ENCODE results near the gene GCN1.

DNA sequence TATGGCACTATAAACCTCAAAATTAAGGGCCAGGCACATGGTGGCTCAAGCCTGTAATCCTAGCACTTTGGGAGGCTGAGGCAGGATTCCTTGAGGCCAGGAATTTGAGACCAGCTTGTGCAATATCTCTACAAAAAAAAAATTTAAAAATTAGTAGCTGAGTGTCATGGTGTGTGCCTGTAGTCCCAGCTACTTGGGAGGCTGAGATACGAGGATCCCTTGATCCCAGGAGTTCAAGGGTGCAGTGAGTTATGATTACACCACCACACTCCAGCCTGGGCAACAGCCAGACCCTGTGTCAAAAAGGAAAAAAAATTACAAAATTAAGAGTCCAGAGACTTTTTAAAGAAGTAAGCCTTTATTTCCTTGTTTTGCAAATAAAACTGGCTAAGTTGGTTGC, 1.8 kb upstream of the GCN1 start:
- TF ChIP-seq, protein P1, sequence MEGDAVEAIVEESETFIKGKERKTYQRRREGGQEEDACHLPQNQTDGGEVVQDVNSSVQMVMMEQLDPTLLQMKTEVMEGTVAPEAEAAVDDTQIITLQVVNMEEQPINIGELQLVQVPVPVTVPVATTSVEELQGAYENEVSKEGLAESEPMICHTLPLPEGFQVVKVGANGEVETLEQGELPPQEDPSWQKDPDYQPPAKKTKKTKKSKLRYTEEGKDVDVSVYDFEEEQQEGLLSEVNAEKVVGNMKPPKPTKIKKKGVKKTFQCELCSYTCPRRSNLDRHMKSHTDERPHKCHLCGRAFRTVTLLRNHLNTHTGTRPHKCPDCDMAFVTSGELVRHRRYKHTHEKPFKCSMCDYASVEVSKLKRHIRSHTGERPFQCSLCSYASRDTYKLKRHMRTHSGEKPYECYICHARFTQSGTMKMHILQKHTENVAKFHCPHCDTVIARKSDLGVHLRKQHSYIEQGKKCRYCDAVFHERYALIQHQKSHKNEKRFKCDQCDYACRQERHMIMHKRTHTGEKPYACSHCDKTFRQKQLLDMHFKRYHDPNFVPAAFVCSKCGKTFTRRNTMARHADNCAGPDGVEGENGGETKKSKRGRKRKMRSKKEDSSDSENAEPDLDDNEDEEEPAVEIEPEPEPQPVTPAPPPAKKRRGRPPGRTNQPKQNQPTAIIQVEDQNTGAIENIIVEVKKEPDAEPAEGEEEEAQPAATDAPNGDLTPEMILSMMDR (IDR thresholded peaks at IDR 0.05) = no peak
- TF ChIP-seq POLR2A (IDR thresholded peaks at IDR 0.05) = no peak

All from body of pancreas (tissue), 4 donors.